Uterus (tissue), 2 donors: Measurements from ENCODE around the gene SNX9.

ENCODE experiments used
- POLR2A ChIP-seq, 2 donors: fragments of 450-650 bp; IDR thresholded peaks; one replicate each; pipeline ENCODE4 v1.6.1; 2016; ENCODE audit warnings: antibody characterized with exemption in 2 of 2, mild to moderate bottlenecking in 1 of 2, moderate library complexity in 1 of 2
- TF ChIP-seq, protein P1 (sequence below), 4 experiments: fragments of 200-600 bp in 2 of 4; fragments of 450-650 bp in 2 of 4; sonication (generic) in 2 of 4; IDR thresholded peaks; one replicate each; pipeline ENCODE4 v1.5.1; 2016 to 2019; ENCODE audit warnings: antibody characterized with exemption in 4 of 4, mild to moderate bottlenecking in 2 of 4, moderate library complexity in 1 of 4

DNA sequence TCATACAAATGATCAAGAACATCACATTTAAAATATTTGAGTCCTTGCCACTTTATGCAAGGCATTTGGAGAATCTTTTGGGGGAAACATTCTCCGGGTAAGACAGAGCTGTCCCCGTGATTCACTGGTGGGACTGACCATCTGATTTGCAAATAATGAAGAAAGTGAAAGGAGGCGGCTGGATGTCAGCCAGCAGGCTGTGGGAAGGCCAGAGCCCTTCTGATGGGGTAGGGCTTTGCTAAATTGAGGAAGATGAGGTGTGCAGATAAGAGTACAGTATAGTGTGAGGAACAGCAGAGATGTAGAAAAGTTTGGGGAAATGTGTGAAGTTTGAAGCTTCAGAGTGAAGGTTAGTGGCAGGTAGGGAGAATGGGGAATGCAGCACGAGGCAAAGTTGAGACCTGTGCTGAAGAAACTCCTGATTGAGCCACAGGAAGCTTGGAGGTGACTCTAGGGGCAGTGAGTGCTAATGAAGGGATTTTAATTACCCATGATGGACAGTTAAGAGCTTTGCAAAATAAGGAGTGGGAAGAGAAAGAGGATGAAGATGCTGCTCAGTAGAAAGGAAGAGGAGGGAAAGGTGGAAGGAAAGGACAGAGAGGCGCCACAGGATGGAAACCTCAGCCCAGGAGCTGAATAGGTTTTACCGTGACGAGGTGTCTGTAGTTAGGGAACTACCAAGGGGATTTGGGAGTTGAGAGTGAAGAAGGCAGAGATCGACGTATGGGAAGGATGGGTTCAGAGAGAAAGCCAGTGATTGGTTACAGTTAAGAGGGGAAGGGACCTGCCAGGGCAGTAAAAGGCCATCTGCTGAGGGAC is 68.7 kb downstream of the SNX9 start:
- no peak for TF ChIP-seq POLR2A (IDR thresholded peaks at IDR 0.05)
- TF ChIP-seq, protein P1, sequence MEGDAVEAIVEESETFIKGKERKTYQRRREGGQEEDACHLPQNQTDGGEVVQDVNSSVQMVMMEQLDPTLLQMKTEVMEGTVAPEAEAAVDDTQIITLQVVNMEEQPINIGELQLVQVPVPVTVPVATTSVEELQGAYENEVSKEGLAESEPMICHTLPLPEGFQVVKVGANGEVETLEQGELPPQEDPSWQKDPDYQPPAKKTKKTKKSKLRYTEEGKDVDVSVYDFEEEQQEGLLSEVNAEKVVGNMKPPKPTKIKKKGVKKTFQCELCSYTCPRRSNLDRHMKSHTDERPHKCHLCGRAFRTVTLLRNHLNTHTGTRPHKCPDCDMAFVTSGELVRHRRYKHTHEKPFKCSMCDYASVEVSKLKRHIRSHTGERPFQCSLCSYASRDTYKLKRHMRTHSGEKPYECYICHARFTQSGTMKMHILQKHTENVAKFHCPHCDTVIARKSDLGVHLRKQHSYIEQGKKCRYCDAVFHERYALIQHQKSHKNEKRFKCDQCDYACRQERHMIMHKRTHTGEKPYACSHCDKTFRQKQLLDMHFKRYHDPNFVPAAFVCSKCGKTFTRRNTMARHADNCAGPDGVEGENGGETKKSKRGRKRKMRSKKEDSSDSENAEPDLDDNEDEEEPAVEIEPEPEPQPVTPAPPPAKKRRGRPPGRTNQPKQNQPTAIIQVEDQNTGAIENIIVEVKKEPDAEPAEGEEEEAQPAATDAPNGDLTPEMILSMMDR (IDR thresholded peaks at IDR 0.05), result no peak
